Lower leg skin (tissue), 3 donors: ENCODE measurements around the gene HMGB2.

Experiments
- CTCF ChIP-seq, 3 donors: fragments of 450-650 bp; IDR thresholded peaks; one replicate each; pipeline ENCODE4 v1.5.1; 2016; ENCODE audit warnings: antibody characterized with exemption in 3 of 3, mild to moderate bottlenecking in 3 of 3, moderate library complexity in 2 of 3
- POLR2A ChIP-seq, 2 donors: fragments of 450-650 bp; IDR thresholded peaks; one replicate each; pipeline ENCODE4 v1.6.1; 2016 to 2017; ENCODE audit warnings: antibody characterized with exemption in 2 of 2, mild to moderate bottlenecking in 1 of 2, moderate library complexity in 1 of 2

GRCh38 chr4:173365359-173365996 is 31.3 kb upstream of the HMGB2 start:
- TF ChIP-seq CTCF (IDR thresholded peaks at IDR 0.05): no peak
- TF ChIP-seq POLR2A (IDR thresholded peaks at IDR 0.05): no peak
